ENCODE data around the gene ARMCX6. TPM values are rescaled to one million over a fixed set of nuclear protein-coding genes. Genes with fewer than 3 reads are reported as not detected.
"Not testable (repeated sequence)": the region's sequence is repeated elsewhere in the genome, so short reads cannot be mapped to it uniquely, and the experiment has no call there.

Gene ARMCX6
- total RNA-seq, 1 donor from 2014 or later, result 85.3 TPM

DNA sequence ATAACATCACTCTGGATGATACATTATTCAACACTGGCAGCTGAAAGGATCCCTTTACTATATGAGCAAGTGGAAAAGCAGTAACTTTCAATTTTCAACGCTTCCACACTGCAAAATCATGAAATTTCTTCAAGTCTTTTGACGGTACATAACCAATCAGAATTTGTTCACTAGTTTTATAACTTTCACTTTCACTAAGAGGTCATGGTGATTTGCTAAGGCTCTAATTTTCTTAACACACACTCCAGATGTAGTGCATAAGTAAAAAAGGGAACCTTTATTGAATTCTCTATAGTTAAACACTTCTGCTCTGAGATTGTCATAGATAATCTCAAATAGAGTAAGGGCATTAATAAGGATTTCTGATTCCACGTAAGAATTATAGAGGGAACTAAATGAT lies 37.7 kb upstream of the ARMCX6 start:
- peaks cover 4% of the 10 kb centered on the region for H3K4me1 Mint-ChIP-seq
- H3K27me3 Mint-ChIP-seq (ENCODE audit: low read depth), result no peaks in the 10 kb centered on the region
- no peak for DNase-seq (ENCODE audit: low spot score in 2 of 2, unreplicated experiment in 2 of 2)
- TF ChIP-seq, protein P1, sequence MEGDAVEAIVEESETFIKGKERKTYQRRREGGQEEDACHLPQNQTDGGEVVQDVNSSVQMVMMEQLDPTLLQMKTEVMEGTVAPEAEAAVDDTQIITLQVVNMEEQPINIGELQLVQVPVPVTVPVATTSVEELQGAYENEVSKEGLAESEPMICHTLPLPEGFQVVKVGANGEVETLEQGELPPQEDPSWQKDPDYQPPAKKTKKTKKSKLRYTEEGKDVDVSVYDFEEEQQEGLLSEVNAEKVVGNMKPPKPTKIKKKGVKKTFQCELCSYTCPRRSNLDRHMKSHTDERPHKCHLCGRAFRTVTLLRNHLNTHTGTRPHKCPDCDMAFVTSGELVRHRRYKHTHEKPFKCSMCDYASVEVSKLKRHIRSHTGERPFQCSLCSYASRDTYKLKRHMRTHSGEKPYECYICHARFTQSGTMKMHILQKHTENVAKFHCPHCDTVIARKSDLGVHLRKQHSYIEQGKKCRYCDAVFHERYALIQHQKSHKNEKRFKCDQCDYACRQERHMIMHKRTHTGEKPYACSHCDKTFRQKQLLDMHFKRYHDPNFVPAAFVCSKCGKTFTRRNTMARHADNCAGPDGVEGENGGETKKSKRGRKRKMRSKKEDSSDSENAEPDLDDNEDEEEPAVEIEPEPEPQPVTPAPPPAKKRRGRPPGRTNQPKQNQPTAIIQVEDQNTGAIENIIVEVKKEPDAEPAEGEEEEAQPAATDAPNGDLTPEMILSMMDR (IDR thresholded peaks at IDR 0.05; ENCODE audit: unreplicated experiment), result no peak
- peaks cover 9% of the 10 kb centered on the region for H3K9me3 Mint-ChIP-seq
- H3K36me3 Mint-ChIP-seq, result no peaks in the 10 kb centered on the region
- H3K4me3 Mint-ChIP-seq, result no peak overlapping the region
- H3K27ac Mint-ChIP-seq, result no peak overlapping the region

DNA sequence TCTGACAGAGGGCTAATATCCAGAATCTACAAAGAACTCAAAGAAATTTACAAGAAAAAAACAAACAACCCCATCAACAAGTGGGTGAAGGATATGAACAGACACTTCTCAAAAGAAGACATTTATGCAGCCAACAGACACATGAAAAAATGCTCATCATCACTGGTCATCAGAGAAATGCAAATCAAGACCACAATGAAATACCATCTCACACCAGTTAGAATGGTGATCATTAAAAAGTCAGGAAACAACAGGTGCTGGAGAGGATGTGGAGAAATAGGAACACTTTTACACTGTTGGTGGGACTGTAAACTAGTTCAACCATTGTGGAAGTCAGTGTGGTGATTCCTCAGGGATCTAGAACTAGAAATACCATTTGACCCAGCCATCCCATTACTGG lies 29.9 kb upstream of the ARMCX6 start:
- not testable (repeated sequence) for H3K4me3 Mint-ChIP-seq; H3K36me3 Mint-ChIP-seq; H3K27ac Mint-ChIP-seq; H3K27me3 Mint-ChIP-seq (ENCODE audit: low read depth); H3K4me1 Mint-ChIP-seq; DNase-seq (ENCODE audit: low spot score in 2 of 2, unreplicated experiment in 2 of 2)
- H3K9me3 Mint-ChIP-seq, result peaks cover 19% of the 10 kb centered on the region

DNA sequence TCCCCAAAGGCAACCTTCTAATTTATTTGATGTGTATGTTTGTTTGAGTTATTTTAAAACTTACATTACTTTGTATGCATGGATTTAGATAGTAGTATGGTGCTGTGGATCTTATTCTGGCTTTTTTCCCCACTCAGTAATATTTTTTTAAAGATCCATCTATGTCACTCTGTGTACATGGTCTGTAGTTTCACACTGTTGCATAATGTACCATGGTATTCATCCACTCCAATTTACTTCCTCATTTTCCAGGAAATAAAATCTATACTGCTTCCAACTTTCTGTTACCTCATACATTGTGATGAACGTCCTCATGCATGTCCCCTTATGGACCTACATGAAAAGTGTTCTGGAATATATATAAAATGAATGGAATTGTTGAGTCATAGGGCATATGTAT lies 24.3 kb upstream of the ARMCX6 start:
- TF ChIP-seq, protein P1 (IDR thresholded peaks at IDR 0.05; ENCODE audit: unreplicated experiment), result no peak
- Mint-ChIP-seq H3K27ac (no peak overlapping the region), H3K4me3 (no peak overlapping the region), H3K36me3 (no peaks in the 10 kb centered on the region), H3K27me3 (ENCODE audit: low read depth) (no peaks in the 10 kb centered on the region), H3K9me3 (peaks cover 16% of the 10 kb centered on the region), H3K4me1 (no peaks in the 10 kb centered on the region)
- DNase-seq (ENCODE audit: low spot score in 2 of 2, unreplicated experiment in 2 of 2), result no peak

DNA sequence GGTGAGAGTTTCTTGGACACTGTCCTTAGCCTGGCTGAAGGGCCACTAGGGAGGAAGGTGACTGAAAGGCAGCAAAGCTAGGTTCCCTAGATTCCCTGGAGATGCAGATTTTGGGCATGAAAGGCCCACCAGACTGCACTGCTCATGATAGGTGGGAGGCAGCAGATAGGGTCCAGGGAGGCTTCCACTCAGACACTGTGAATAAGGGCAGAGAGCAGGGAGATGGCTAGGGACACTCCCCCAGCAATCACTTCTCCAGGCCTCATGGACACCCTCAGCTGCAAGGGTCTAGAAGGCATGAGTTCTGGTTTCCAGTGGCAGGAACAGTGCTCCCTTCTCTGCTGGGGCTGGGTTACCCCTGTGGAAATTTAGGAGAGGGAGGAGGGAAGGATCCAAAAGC lies 21.8 kb upstream of the ARMCX6 start:
- Mint-ChIP-seq H3K27ac (no peak overlapping the region), H3K4me3 (no peak overlapping the region), H3K27me3 (ENCODE audit: low read depth) (no peaks in the 10 kb centered on the region), H3K9me3 (peaks cover 20% of the 10 kb centered on the region), H3K36me3 (no peaks in the 10 kb centered on the region), H3K4me1 (no peaks in the 10 kb centered on the region)
- TF ChIP-seq, protein P1 (IDR thresholded peaks at IDR 0.05; ENCODE audit: unreplicated experiment), result no peak
- no peak for DNase-seq (ENCODE audit: low spot score in 2 of 2, unreplicated experiment in 2 of 2)

DNA sequence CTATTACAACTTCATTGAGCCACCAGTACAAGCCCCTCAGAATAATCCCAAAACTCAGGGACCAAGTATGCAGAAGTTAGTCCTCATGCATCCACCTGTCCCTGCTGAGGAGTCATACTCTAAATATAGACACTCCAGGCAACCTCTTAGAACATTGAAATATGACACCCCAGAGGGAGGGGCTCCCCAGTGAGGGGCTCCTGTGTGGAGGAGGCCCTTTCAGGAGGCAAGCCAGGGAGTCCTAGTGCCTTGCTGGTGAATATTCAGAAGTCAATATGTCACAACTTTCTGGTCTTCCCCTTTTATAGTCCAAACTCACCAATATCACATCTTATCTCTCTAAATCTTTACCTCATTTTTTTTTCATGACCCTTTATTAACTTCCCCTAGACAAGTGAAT lies 1.6 kb upstream of the ARMCX6 start:
- no peaks in the 10 kb centered on the region for H3K27me3 Mint-ChIP-seq (ENCODE audit: low read depth)
- peak overlapping the region; percentile 86 for H3K27ac Mint-ChIP-seq
- H3K9me3 Mint-ChIP-seq, result peaks cover 22% of the 10 kb centered on the region
- no peak for DNase-seq (ENCODE audit: low spot score in 2 of 2, unreplicated experiment in 2 of 2)
- peaks cover 33% of the 10 kb centered on the region for H3K4me1 Mint-ChIP-seq
- H3K36me3 Mint-ChIP-seq, result peaks cover 5% of the 10 kb centered on the region
- peak overlapping the region; percentile 7 for H3K4me3 Mint-ChIP-seq
- TF ChIP-seq, protein P1 (IDR thresholded peaks at IDR 0.05; ENCODE audit: unreplicated experiment), result no peak

DNA sequence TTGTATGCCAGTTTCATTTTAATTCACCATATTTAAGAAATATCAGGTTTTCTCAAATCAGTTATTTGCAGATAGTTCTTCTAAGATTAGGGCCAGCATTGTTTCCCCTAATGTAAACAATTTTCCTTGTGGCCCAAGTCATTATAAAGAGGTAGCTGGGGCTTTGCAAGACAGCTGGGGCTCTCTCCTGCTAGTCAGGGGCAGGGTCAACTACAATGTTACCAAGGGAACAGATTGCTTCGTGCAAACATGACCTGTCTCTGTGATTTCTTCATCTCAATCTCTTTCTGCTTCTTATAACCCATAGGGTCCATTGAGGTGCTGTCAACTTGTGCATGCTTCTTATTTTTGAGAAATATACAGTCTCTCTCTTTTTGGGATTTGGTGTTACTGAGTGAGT lies 12.1 kb downstream of the ARMCX6 start:
- H3K36me3 Mint-ChIP-seq, result no peaks in the 10 kb centered on the region
- no peak overlapping the region for H3K27ac Mint-ChIP-seq
- H3K4me1 Mint-ChIP-seq, result peaks cover 16% of the 10 kb centered on the region
- H3K4me3 Mint-ChIP-seq, result no peak overlapping the region
- TF ChIP-seq, protein P1 (IDR thresholded peaks at IDR 0.05; ENCODE audit: unreplicated experiment), result no peak
- peaks cover 11% of the 10 kb centered on the region for H3K9me3 Mint-ChIP-seq
- no peaks in the 10 kb centered on the region for H3K27me3 Mint-ChIP-seq (ENCODE audit: low read depth)
- DNase-seq (ENCODE audit: low spot score in 2 of 2, unreplicated experiment in 2 of 2), result no peak
